Endodermal cell (in vitro differentiated cells): Measurements from ENCODE around the gene C4orf50. TPM values are rescaled to one million over a fixed set of nuclear protein-coding genes. Genes with fewer than 3 reads are reported as not detected.
A peak's percentile ranks its signal among the peaks of the same experiment; 100 is the strongest.

Experiments
- DNase-seq: peaks from one replicate; pipeline ENCODE4 v3.0.0-alpha.2; 2017
- H3K27ac ChIP-seq: 2 replicates; pipeline ENCODE4 v1.5.1; 2013; ENCODE audit warnings: mild to moderate bottlenecking, low read depth, low read length, moderate library complexity
- H3K27me3 ChIP-seq: 2 replicates; pipeline ENCODE4 v1.6.1; 2013; ENCODE audit warnings: mild to moderate bottlenecking, low read length, moderate library complexity; ENCODE audit not compliant: insufficient read depth, control insufficient read depth, poor library complexity, severe bottlenecking
- H3K36me3 ChIP-seq: 2 replicates; pipeline ENCODE4 v1.7.0; 2013; ENCODE audit warnings: mild to moderate bottlenecking, low read length, moderate library complexity; ENCODE audit not compliant: control insufficient read depth, insufficient read depth
- H3K4me1 ChIP-seq: one replicate; pipeline ENCODE4 v1.7.0; 2013; ENCODE audit warnings: low read length; ENCODE audit not compliant: control insufficient read depth, insufficient read depth
- H3K4me3 ChIP-seq: 2 replicates; pipeline ENCODE4 v1.5.1; 2013; ENCODE audit warnings: mild to moderate bottlenecking, low read length, moderate library complexity
- H3K9ac ChIP-seq: 2 replicates; pipeline ENCODE4 v1.6.1; 2013; ENCODE audit warnings: mild to moderate bottlenecking, low read length, moderate library complexity; ENCODE audit not compliant: poor library complexity, severe bottlenecking; ENCODE audit errors: extremely low read depth
- H3K9me3 ChIP-seq: 2 replicates; pipeline ENCODE4 v1.6.1; 2013; ENCODE audit warnings: mild to moderate bottlenecking, low read length, moderate library complexity; ENCODE audit not compliant: control insufficient read depth
- H3K27ac Mint-ChIP-seq: 2 replicates; pipeline ENCODE4 v1.8.0; 2020; ENCODE audit warnings: mixed read lengths
- H3K27me3 Mint-ChIP-seq: 2 replicates; pipeline ENCODE4 v1.8.0; 2021; ENCODE audit warnings: mild to moderate bottlenecking, mixed read lengths; ENCODE audit not compliant: insufficient read depth
- H3K36me3 Mint-ChIP-seq: 2 replicates; pipeline ENCODE4 v1.8.0; 2020; ENCODE audit warnings: low read depth, mixed read lengths
- H3K4me1 Mint-ChIP-seq: 2 replicates; pipeline ENCODE4 v1.8.0; 2020; ENCODE audit warnings: mixed read lengths
- H3K4me3 Mint-ChIP-seq: 2 replicates; pipeline ENCODE4 v1.8.0; 2020; ENCODE audit warnings: mild to moderate bottlenecking, moderate library complexity, mixed read lengths
- H3K9me3 Mint-ChIP-seq: 2 replicates; pipeline ENCODE4 v1.8.0; 2020; ENCODE audit warnings: mild to moderate bottlenecking, mixed read lengths
- WGBS, 2 experiments: methylation state at CpG; one replicate each; pipeline versions ENCODE4 v1.1.5 to v1.1.7; 2013; ENCODE audit warnings: missing lambda C conversion rate in 2 of 2, mixed read lengths in 1 of 2; ENCODE audit not compliant: insufficient coverage in 1 of 2, insufficient read length in 1 of 2; 5-methylcytosine and 5-hydroxymethylcytosine counted together
- total RNA-seq, 2 donors: library from RNA; stranded (reverse); fragmentation: NEBNext Ultra II Directional in 1 of 2; extraction: Animal tissue kit (Norgen Biotek cat#: 25700) in 1 of 2; gene quantifications; 2 replicates in 1 of 2; 3 replicates in 1 of 2; pipeline ENCODE4 v1.2.1, GENCODE V29; 2021
- TF ChIP-seq, protein P1 (sequence below): fragments of 200-600 bp; sonication (generic); conservative IDR thresholded peaks from 2 replicates; pipeline ENCODE4 v1.5.0; 2021; ENCODE audit warnings: antibody characterized with exemption, mild to moderate bottlenecking

C4orf50 gene
- total RNA-seq, 2 donors from 2014 or later = 0.84 to 1.6 TPM

DNA sequence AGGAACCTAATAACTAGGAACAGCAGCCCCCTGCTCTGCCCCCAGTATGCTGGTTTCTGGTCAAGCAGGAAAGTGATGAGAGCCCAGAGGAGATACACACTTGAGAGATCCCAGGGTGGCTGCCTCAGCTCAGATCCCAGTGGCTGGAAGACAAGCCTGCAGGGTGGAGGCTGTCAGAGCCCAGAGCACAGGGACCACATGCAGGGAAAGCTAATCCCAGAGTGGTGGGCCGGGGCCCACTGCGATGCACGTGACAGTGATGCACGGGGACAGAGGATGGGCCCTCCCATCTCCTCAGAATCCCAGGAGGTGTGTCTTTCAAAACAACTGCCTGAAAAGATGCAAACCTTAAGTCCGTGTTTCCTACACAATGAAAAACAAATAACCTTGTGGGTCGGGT lies 96.2 kb downstream of the C4orf50 start:
- Mint-ChIP-seq H3K36me3 (no peaks in the 10 kb centered on the region), H3K27ac (no peak overlapping the region), H3K4me1 (peaks cover 8% of the 10 kb centered on the region), H3K27me3 (peaks cover 7% of the 10 kb centered on the region), H3K9me3 (no peaks in the 10 kb centered on the region), H3K4me3 (no peak overlapping the region)
- Histone ChIP-seq H3K4me3 (no peak overlapping the region), H3K27ac (no peak overlapping the region), H3K9me3 (no peaks in the 10 kb centered on the region), H3K36me3 (no peaks in the 10 kb centered on the region), H3K27me3 (no peaks in the 10 kb centered on the region), H3K4me1 (no peaks in the 10 kb centered on the region), H3K9ac (no peak overlapping the region)
- TF ChIP-seq, protein P1, sequence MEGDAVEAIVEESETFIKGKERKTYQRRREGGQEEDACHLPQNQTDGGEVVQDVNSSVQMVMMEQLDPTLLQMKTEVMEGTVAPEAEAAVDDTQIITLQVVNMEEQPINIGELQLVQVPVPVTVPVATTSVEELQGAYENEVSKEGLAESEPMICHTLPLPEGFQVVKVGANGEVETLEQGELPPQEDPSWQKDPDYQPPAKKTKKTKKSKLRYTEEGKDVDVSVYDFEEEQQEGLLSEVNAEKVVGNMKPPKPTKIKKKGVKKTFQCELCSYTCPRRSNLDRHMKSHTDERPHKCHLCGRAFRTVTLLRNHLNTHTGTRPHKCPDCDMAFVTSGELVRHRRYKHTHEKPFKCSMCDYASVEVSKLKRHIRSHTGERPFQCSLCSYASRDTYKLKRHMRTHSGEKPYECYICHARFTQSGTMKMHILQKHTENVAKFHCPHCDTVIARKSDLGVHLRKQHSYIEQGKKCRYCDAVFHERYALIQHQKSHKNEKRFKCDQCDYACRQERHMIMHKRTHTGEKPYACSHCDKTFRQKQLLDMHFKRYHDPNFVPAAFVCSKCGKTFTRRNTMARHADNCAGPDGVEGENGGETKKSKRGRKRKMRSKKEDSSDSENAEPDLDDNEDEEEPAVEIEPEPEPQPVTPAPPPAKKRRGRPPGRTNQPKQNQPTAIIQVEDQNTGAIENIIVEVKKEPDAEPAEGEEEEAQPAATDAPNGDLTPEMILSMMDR = no peak
- 70 to 76% methylated on average over 6 of the region's 6 CpGs for WGBS, 2 experiments
- peak; percentile 55 for DNase-seq

- Histone ChIP-seq H3K27me3 (no peaks in the 10 kb centered on the region), H3K4me1 (no peaks in the 10 kb centered on the region), H3K9me3 (no peaks in the 10 kb centered on the region), H3K27ac (no peak overlapping the region), H3K36me3 (no peaks in the 10 kb centered on the region), H3K9ac (no peak overlapping the region), H3K4me3 (no peak overlapping the region)
- Mint-ChIP-seq H3K4me3 (no peak overlapping the region), H3K27me3 (peaks cover 7% of the 10 kb centered on the region), H3K36me3 (no peaks in the 10 kb centered on the region), H3K9me3 (no peaks in the 10 kb centered on the region), H3K27ac (no peak overlapping the region), H3K4me1 (peaks cover 8% of the 10 kb centered on the region)
- WGBS, 2 experiments = 74 to 83% methylated on average over 12 to 16 of the region's 16 CpGs
- TF ChIP-seq, protein P1 = no peak
- peak; percentile 47 for DNase-seq
Observed at GRCh38 chr4:5921101-5921980, 96.9 kb downstream of the C4orf50 start.

DNA sequence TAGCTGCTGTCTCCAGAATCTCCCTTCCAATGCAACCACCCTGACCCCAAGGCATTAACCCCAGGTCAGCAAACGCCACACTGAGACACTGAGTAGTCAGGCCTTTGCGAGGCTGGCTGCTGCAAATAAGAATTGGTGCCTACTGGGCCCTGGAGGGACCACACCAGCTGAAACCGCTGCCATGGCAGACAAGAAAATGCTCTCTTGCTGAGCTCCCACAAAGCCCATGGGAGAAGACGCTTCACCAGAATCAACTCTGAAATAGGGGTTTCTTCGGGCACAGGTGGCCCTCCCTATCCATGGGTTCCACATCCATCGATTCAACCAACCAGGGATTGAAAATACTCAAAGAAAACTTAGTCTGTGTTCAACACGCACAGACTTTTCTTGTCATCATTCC lies 98.7 kb downstream of the C4orf50 start:
- WGBS, 2 experiments = 89 to 100% methylated on average over 5 to 7 of the region's 7 CpGs
- Histone ChIP-seq H3K9ac (no peak overlapping the region), H3K4me1 (no peaks in the 10 kb centered on the region), H3K4me3 (no peak overlapping the region), H3K9me3 (no peaks in the 10 kb centered on the region), H3K27ac (no peak overlapping the region), H3K36me3 (no peaks in the 10 kb centered on the region), H3K27me3 (no peaks in the 10 kb centered on the region)
- DNase-seq = no peak
- Mint-ChIP-seq H3K36me3 (no peaks in the 10 kb centered on the region), H3K4me3 (no peak overlapping the region), H3K4me1 (peaks cover 8% of the 10 kb centered on the region), H3K27me3 (peaks cover 7% of the 10 kb centered on the region), H3K27ac (no peak overlapping the region), H3K9me3 (no peaks in the 10 kb centered on the region)
- TF ChIP-seq, protein P1 = no peak
